GM19099 (cell line): ENCODE measurements around the gene C9orf43.

ENCODE experiments used
- POLR2A ChIP-seq: IDR thresholded peaks from 3 replicates; pipeline ENCODE4 v1.6.1; 2011; ENCODE audit warnings: low read depth; ENCODE audit not compliant: insufficient read length; ENCODE audit errors: extremely low read depth

The C9orf43 gene

DNA sequence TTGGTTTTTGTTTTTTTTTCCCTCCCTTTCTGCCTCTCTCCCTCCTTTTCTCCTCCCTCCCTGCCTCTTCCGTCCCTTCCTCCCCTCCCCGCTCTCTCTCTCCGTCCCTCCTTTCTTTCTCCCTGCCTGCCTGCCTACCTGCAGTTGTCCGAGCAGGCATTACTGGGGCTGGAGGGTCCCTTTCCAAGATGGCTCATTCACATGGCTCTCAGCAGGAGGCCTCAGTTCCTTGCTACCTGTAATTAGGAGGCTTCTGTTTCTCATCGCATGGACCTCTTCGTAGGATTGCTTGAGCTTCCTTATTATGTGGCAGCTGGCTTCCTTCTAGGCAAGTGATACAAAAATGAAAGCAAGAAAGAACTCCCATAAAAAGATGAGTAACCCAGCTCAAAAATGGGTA lies 61.0 kb downstream of the C9orf43 start:
- TF ChIP-seq POLR2A, result no peak

- TF ChIP-seq POLR2A, result no peak
These were observed 61.7 kb downstream of the C9orf43 start for GRCh38 chr9:113472199-113472598.

- TF ChIP-seq POLR2A, result no peak
These were observed 63.9 kb downstream of the C9orf43 start for GRCh38 chr9:113474360-113475028.

GRCh38 chr9:113475031-113475430 lies 64.5 kb downstream of the C9orf43 start:
- TF ChIP-seq POLR2A, result no peak

GRCh38 chr9:113475992-113476391 lies 65.4 kb downstream of the C9orf43 start:
- TF ChIP-seq POLR2A, result no peak

DNA sequence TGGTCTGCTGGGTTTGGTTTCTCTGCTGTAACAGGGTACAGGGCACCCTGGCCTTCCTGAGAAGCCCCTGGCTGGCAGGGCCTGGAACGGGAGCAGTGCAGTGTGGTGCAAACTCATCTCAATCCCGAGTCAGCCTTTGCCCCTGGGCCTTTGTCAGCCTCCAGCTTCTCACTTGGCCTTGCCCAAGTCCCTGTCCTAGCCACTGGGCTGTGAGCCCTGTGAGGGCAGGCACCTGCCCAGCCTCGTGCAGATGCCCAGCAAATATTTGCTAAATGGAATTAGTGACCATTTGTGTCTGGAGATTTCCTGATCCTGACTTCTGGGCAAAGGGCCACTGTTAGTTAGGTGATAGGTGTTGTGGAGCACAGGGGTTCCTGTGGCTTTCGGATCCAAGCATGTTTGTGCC lies 66.0 kb downstream of the C9orf43 start:
- no peak for TF ChIP-seq POLR2A

DNA sequence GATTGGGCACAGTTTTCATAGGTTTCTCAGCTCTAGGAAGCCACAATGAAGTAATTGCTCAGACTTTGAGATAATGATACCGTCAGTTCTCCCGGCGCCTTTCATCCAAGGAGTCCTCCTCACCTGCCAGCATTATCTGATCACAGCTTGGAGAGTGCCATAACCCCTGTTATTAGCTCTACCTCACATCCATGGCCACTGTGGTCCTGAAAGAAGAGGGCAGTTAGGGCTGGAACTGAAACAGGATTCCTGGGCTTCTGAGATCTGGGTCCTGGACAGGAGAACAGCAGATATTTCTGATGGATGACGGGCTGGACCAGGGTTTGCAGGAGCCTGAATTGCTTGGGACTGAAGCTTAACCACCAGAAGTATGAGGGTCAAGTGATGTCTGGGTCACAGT lies 66.5 kb downstream of the C9orf43 start:
- TF ChIP-seq POLR2A, result no peak

DNA sequence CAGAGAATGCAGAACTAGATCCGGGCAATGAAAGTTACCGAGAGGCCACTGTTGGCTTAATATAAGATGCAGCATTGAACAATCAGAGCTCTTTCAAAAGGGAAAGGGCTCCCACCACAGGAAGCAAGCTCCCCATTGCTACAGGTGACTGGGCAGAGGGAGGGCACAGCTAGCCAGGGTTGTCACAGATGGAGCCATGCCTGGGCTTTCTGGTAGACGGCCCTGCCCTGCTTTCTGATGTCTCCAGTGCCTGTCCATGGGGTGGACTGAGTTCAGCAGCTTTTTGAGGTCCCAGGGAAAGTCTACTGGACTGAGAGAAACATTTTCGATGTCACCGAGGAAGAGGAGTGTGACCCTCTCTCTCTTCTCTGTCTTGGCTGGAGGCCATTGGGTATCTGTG lies 67.1 kb downstream of the C9orf43 start:
- no peak for TF ChIP-seq POLR2A

DNA sequence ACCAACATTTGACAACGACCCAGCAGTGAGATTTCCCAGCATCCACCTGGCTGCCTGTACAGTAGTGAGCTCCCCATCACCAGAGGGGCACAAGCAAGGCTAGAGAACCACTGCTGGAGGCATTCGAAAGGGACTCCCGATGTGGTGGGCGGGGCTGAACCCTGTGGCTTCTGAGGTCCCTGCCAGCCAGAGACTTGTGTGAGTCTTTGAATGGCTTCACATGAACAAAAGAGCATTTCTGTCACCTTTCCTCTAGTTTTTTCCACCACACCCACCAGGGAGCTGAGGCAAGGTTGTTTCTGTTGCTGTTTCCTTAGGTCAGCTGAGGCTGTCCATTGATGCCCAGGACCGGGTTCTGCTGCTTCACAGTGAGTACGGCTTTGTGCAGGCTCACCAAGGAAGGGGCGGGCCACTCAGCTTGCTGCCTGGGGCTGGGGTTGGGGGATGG lies 68.7 kb downstream of the C9orf43 start:
- TF ChIP-seq POLR2A, result no peak
